WTC11 (cell line): ENCODE results near the gene CASP12. TPM values are rescaled to one million over a fixed set of nuclear protein-coding genes. Genes with fewer than 3 reads are reported as not detected.

Experiments
- ATAC-seq: fragments of 200-7000 bp; cut with Tn5 transposase; 2 replicates; pipeline ENCODE4 v1.10.0; 2021; ENCODE audit warnings: mild to moderate bottlenecking, moderate library complexity
- CTCF ChIA-PET: fragments of 300-600 bp; sonication (Branson Sonifier 250); formaldehyde crosslinking; loops from one replicate; lab custom pipeline; 2021; ENCODE audit warnings: antibody characterized with exemption; lab: Charles Lee
- POLR2A ChIA-PET: fragments of 350-600 bp; sonication (Branson Sonifier 250); formaldehyde crosslinking; loops from one replicate; lab custom pipeline; 2021; ENCODE audit warnings: antibody characterized with exemption; lab: Charles Lee
- DNase-seq: peaks from one replicate; pipeline ENCODE4 v3.0.0; 2021; ENCODE audit warnings: low spot score
- H3K27ac Mint-ChIP-seq: 2 replicates; pipeline ENCODE4 v1.8.0; 2021; ENCODE audit warnings: mixed read lengths
- H3K27me3 Mint-ChIP-seq: 2 replicates; pipeline ENCODE4 v1.8.0; 2021; ENCODE audit warnings: low read depth, mild to moderate bottlenecking, moderate library complexity, mixed read lengths
- H3K36me3 Mint-ChIP-seq: 2 replicates; pipeline ENCODE4 v1.8.0; 2021; ENCODE audit warnings: mixed read lengths
- H3K4me1 Mint-ChIP-seq: 2 replicates; pipeline ENCODE4 v1.8.0; 2022; ENCODE audit warnings: mixed read lengths
- H3K4me3 Mint-ChIP-seq: 2 replicates; pipeline ENCODE4 v1.8.0; 2021; ENCODE audit warnings: mild to moderate bottlenecking, moderate library complexity, mixed read lengths
- H3K9me3 Mint-ChIP-seq: 2 replicates; pipeline ENCODE4 v1.8.0; 2021; ENCODE audit warnings: mixed read lengths
- CREB1 ChIP-seq: sonication (generic); formaldehyde crosslinking; IDR thresholded peaks from 2 replicates; pipeline ENCODE4 v1.8.0; 2023; ENCODE audit warnings: mild to moderate bottlenecking, missing genetic modification reagents
- FOXP1 ChIP-seq: sonication (generic); formaldehyde crosslinking; IDR thresholded peaks from 2 replicates; pipeline ENCODE4 v1.8.0; 2022; ENCODE audit warnings: missing genetic modification reagents, mild to moderate bottlenecking, moderate library complexity, borderline replicate concordance
- NR1H2 ChIP-seq: sonication (generic); formaldehyde crosslinking; IDR thresholded peaks from 2 replicates; pipeline ENCODE4 v1.9.0; 2021; ENCODE audit warnings: mild to moderate bottlenecking, moderate library complexity, missing genetic modification reagents
- RELA ChIP-seq: sonication (generic); formaldehyde crosslinking; IDR thresholded peaks from 2 replicates; pipeline ENCODE4 v1.8.1; 2022; ENCODE audit warnings: missing genetic modification reagents, mild to moderate bottlenecking, borderline replicate concordance
- RORB ChIP-seq: fragments of 250-450 bp; sonication (Bioruptor Pico); IDR thresholded peaks from 2 replicates; pipeline ENCODE4 v1.9.0; 2021; ENCODE audit warnings: mild to moderate bottlenecking
- TP53 ChIP-seq: sonication (generic); formaldehyde crosslinking; IDR thresholded peaks from 2 replicates; pipeline ENCODE4 v1.8.1; 2023; ENCODE audit warnings: mild to moderate bottlenecking, missing genetic modification reagents
- ZBTB21 ChIP-seq: sonication (generic); formaldehyde crosslinking; IDR thresholded peaks from 2 replicates; pipeline ENCODE4 v1.8.1; 2023; ENCODE audit warnings: mild to moderate bottlenecking, missing genetic modification reagents, borderline replicate concordance
- ZNF138 ChIP-seq: sonication (generic); formaldehyde crosslinking; conservative IDR thresholded peaks from 2 replicates; pipeline ENCODE4 v1.8.1; 2022; ENCODE audit warnings: mild to moderate bottlenecking, moderate library complexity, missing genetic modification reagents
- ZNF219 ChIP-seq: sonication (generic); formaldehyde crosslinking; IDR thresholded peaks from 2 replicates; pipeline ENCODE4 v1.8.0; 2023; ENCODE audit warnings: missing genetic modification reagents, mild to moderate bottlenecking, borderline replicate concordance
- ZNF396 ChIP-seq: fragments of 250-450 bp; sonication (Bioruptor Pico); IDR thresholded peaks from 2 replicates; pipeline ENCODE4 v1.8.0; 2021; ENCODE audit warnings: mild to moderate bottlenecking, moderate library complexity, borderline replicate concordance
- ZNF423 ChIP-seq: fragments of 250-450 bp; sonication (Bioruptor Pico); IDR thresholded peaks from 2 replicates; pipeline ENCODE4 v2.1.2; 2022; ENCODE audit warnings: mild to moderate bottlenecking, moderate library complexity
- total RNA-seq: library from RNA; stranded (reverse); gene quantifications from 3 replicates; pipeline ENCODE4 v1.2.3, GENCODE V29; 2021
- TF ChIP-seq, protein P1 (sequence below): fragments of 250-450 bp; sonication (Bioruptor Pico); IDR thresholded peaks from 2 replicates; pipeline ENCODE4 v1.9.0; 2021; ENCODE audit warnings: mild to moderate bottlenecking, borderline replicate concordance
- TF ChIP-seq, protein P2 (sequence below): sonication (generic); formaldehyde crosslinking; conservative IDR thresholded peaks from 2 replicates; pipeline ENCODE4 v1.8.1; 2023; ENCODE audit warnings: mild to moderate bottlenecking, low read depth, missing genetic modification reagents, moderate library complexity
- TF ChIP-seq, protein P3 (sequence below): fragments of 250-450 bp; sonication (Bioruptor Pico); IDR thresholded peaks from 2 replicates; pipeline ENCODE4 v2.1.2; 2022; ENCODE audit warnings: mild to moderate bottlenecking, moderate library complexity
- TF ChIP-seq, protein P4 (sequence below): fragments of 250-450 bp; sonication (Bioruptor Pico); IDR thresholded peaks from 2 replicates; pipeline ENCODE4 v1.9.0; 2021; ENCODE audit warnings: mild to moderate bottlenecking
- TF ChIP-seq, protein P5 (sequence below): sonication (generic); formaldehyde crosslinking; IDR thresholded peaks from 2 replicates; pipeline ENCODE4 v1.8.0; 2022; ENCODE audit warnings: missing genetic modification reagents
- TF ChIP-seq, protein P6 (sequence below): fragments of 250-450 bp; sonication (Bioruptor Pico); IDR thresholded peaks from 2 replicates; pipeline ENCODE4 v1.9.0; 2021; ENCODE audit warnings: mild to moderate bottlenecking

CASP12 gene
- total RNA-seq, 1 experiment from 2014 or later = not detected

DNA sequence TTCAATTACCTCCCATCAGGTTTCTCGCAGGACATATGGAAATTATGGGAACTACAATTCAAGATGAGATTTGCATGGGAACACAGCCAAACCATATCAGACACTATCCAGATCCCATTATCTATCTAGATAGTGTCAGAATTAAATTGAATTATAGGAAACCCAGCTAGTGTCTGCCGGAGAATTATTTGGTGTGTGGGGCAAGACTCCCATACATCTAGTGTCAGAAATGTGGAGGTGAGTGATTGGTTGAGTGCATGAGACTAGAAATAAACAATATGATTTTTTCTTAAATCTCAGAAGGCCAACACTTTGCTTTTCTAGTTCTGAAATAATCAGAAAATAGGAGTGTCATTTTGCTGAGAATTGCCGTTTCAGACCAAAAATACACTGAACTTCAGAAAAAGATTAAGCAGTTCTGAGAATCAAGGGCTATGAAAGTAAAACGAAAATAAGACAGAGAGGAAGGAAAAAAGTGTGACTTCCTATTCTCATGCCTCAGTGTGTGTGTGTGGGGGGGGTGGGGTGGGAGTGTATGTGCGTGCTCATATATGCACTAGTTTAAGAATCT, 21.3 kb downstream of the CASP12 start (continued):
- TF ChIP-seq, protein P1, sequence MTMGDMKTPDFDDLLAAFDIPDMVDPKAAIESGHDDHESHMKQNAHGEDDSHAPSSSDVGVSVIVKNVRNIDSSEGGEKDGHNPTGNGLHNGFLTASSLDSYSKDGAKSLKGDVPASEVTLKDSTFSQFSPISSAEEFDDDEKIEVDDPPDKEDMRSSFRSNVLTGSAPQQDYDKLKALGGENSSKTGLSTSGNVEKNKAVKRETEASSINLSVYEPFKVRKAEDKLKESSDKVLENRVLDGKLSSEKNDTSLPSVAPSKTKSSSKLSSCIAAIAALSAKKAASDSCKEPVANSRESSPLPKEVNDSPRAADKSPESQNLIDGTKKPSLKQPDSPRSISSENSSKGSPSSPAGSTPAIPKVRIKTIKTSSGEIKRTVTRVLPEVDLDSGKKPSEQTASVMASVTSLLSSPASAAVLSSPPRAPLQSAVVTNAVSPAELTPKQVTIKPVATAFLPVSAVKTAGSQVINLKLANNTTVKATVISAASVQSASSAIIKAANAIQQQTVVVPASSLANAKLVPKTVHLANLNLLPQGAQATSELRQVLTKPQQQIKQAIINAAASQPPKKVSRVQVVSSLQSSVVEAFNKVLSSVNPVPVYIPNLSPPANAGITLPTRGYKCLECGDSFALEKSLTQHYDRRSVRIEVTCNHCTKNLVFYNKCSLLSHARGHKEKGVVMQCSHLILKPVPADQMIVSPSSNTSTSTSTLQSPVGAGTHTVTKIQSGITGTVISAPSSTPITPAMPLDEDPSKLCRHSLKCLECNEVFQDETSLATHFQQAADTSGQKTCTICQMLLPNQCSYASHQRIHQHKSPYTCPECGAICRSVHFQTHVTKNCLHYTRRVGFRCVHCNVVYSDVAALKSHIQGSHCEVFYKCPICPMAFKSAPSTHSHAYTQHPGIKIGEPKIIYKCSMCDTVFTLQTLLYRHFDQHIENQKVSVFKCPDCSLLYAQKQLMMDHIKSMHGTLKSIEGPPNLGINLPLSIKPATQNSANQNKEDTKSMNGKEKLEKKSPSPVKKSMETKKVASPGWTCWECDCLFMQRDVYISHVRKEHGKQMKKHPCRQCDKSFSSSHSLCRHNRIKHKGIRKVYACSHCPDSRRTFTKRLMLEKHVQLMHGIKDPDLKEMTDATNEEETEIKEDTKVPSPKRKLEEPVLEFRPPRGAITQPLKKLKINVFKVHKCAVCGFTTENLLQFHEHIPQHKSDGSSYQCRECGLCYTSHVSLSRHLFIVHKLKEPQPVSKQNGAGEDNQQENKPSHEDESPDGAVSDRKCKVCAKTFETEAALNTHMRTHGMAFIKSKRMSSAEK = no peak
- TF ChIP-seq, protein P2, sequence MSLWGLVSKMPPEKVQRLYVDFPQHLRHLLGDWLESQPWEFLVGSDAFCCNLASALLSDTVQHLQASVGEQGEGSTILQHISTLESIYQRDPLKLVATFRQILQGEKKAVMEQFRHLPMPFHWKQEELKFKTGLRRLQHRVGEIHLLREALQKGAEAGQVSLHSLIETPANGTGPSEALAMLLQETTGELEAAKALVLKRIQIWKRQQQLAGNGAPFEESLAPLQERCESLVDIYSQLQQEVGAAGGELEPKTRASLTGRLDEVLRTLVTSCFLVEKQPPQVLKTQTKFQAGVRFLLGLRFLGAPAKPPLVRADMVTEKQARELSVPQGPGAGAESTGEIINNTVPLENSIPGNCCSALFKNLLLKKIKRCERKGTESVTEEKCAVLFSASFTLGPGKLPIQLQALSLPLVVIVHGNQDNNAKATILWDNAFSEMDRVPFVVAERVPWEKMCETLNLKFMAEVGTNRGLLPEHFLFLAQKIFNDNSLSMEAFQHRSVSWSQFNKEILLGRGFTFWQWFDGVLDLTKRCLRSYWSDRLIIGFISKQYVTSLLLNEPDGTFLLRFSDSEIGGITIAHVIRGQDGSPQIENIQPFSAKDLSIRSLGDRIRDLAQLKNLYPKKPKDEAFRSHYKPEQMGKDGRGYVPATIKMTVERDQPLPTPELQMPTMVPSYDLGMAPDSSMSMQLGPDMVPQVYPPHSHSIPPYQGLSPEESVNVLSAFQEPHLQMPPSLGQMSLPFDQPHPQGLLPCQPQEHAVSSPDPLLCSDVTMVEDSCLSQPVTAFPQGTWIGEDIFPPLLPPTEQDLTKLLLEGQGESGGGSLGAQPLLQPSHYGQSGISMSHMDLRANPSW = no peak

DNA sequence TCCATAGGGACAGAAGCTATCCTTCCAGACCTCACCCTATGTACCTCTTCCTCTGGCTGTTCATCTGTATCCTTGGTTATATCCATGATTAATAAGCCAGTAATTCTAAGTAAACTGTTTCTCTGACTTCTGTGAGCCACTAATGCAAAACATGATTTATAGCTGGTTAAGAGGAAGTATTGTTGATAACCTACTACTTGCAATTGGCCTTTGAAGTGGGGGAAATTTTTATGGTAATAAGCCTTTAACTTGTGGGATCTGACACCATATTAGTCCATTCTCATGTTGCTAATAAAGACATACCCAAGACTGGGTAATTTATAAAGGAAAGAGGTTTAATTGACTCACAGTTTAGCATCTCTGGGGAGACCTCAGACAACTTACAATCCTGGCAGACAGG, 21.9 kb downstream of the CASP12 start:
- Mint-ChIP-seq H3K4me1 (no peaks in the 10 kb centered on the region; the same call in 1 of the 2 replicates), H3K36me3 (peaks cover 2% of the 10 kb centered on the region; the same call in 1 of the 2 replicates), H3K9me3 (peaks cover 3% of the 10 kb centered on the region; the same call in 1 of the 2 replicates), H3K27me3 (no peaks in the 10 kb centered on the region), H3K27ac (no peak overlapping the region), H3K4me3 (no peak overlapping the region)
- CTCF ChIA-PET = no interaction called here
- ATAC-seq (no peak), DNase-seq (no peak)
- POLR2A ChIA-PET = no interaction called here
- TF ChIP-seq ZNF219 (CRISPR knock-in tag) (no peak), ZNF396 (CRISPR knock-in tag) (no peak), TP53 (CRISPR knock-in tag) (no peak), ZNF138 (CRISPR knock-in tag) (no peak), FOXP1 (CRISPR knock-in tag) (no peak), RORB (CRISPR knock-in tag) (no peak), ZNF423 (CRISPR knock-in tag) (no peak), RELA (CRISPR knock-in tag) (no peak), CREB1 (CRISPR knock-in tag) (no peak), ZBTB21 (no peak), NR1H2 (no peak)
- TF ChIP-seq, protein P3, sequence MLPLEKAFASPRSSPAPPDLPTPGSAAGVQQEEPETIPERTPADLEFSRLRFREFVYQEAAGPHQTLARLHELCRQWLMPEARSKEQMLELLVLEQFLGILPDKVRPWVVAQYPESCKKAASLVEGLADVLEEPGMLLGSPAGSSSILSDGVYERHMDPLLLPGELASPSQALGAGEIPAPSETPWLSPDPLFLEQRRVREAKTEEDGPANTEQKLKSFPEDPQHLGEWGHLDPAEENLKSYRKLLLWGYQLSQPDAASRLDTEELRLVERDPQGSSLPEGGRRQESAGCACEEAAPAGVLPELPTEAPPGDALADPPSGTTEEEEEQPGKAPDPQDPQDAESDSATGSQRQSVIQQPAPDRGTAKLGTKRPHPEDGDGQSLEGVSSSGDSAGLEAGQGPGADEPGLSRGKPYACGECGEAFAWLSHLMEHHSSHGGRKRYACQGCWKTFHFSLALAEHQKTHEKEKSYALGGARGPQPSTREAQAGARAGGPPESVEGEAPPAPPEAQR (CRISPR knock-in tag) = no peak
- TF ChIP-seq, protein P4, sequence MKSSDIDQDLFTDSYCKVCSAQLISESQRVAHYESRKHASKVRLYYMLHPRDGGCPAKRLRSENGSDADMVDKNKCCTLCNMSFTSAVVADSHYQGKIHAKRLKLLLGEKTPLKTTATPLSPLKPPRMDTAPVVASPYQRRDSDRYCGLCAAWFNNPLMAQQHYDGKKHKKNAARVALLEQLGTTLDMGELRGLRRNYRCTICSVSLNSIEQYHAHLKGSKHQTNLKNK = no peak
- TF ChIP-seq, protein P5, sequence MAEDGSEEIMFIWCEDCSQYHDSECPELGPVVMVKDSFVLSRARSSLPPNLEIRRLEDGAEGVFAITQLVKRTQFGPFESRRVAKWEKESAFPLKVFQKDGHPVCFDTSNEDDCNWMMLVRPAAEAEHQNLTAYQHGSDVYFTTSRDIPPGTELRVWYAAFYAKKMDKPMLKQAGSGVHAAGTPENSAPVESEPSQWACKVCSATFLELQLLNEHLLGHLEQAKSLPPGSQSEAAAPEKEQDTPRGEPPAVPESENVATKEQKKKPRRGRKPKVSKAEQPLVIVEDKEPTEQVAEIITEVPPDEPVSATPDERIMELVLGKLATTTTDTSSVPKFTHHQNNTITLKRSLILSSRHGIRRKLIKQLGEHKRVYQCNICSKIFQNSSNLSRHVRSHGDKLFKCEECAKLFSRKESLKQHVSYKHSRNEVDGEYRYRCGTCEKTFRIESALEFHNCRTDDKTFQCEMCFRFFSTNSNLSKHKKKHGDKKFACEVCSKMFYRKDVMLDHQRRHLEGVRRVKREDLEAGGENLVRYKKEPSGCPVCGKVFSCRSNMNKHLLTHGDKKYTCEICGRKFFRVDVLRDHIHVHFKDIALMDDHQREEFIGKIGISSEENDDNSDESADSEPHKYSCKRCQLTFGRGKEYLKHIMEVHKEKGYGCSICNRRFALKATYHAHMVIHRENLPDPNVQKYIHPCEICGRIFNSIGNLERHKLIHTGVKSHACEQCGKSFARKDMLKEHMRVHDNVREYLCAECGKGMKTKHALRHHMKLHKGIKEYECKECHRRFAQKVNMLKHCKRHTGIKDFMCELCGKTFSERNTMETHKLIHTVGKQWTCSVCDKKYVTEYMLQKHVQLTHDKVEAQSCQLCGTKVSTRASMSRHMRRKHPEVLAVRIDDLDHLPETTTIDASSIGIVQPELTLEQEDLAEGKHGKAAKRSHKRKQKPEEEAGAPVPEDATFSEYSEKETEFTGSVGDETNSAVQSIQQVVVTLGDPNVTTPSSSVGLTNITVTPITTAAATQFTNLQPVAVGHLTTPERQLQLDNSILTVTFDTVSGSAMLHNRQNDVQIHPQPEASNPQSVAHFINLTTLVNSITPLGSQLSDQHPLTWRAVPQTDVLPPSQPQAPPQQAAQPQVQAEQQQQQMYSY = no peak
- TF ChIP-seq, protein P6, sequence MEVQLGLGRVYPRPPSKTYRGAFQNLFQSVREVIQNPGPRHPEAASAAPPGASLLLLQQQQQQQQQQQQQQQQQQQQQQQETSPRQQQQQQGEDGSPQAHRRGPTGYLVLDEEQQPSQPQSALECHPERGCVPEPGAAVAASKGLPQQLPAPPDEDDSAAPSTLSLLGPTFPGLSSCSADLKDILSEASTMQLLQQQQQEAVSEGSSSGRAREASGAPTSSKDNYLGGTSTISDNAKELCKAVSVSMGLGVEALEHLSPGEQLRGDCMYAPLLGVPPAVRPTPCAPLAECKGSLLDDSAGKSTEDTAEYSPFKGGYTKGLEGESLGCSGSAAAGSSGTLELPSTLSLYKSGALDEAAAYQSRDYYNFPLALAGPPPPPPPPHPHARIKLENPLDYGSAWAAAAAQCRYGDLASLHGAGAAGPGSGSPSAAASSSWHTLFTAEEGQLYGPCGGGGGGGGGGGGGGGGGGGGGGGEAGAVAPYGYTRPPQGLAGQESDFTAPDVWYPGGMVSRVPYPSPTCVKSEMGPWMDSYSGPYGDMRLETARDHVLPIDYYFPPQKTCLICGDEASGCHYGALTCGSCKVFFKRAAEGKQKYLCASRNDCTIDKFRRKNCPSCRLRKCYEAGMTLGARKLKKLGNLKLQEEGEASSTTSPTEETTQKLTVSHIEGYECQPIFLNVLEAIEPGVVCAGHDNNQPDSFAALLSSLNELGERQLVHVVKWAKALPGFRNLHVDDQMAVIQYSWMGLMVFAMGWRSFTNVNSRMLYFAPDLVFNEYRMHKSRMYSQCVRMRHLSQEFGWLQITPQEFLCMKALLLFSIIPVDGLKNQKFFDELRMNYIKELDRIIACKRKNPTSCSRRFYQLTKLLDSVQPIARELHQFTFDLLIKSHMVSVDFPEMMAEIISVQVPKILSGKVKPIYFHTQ = no peak
